Stomach (tissue), 4 donors: ENCODE data around the gene HELLS.

Experiments
- EP300 ChIP-seq: sonication (generic); formaldehyde crosslinking; IDR thresholded peaks from one replicate; pipeline ENCODE4 v1.6.1; 2017; ENCODE audit warnings: antibody characterized with exemption
- TF ChIP-seq, protein P1 (sequence below), 7 experiments: fragments of 450-650 bp in 4 of 7; fragments of 200-600 bp in 3 of 7; sonication (generic) in 3 of 7; IDR thresholded peaks; one replicate each; pipeline ENCODE4 v1.5.1; 2016 to 2019; ENCODE audit warnings: antibody characterized with exemption in 7 of 7, control low read depth in 2 of 7, mild to moderate bottlenecking in 1 of 7

- TF ChIP-seq, protein P1, sequence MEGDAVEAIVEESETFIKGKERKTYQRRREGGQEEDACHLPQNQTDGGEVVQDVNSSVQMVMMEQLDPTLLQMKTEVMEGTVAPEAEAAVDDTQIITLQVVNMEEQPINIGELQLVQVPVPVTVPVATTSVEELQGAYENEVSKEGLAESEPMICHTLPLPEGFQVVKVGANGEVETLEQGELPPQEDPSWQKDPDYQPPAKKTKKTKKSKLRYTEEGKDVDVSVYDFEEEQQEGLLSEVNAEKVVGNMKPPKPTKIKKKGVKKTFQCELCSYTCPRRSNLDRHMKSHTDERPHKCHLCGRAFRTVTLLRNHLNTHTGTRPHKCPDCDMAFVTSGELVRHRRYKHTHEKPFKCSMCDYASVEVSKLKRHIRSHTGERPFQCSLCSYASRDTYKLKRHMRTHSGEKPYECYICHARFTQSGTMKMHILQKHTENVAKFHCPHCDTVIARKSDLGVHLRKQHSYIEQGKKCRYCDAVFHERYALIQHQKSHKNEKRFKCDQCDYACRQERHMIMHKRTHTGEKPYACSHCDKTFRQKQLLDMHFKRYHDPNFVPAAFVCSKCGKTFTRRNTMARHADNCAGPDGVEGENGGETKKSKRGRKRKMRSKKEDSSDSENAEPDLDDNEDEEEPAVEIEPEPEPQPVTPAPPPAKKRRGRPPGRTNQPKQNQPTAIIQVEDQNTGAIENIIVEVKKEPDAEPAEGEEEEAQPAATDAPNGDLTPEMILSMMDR (IDR thresholded peaks at IDR 0.05) = no peak
- TF ChIP-seq EP300 = no peak
Observed at GRCh38 chr10:94639902-94640301, 94.3 kb downstream of the HELLS start.
